Astrocyte of the cerebellum (primary cell): Measurements from ENCODE around the gene DNAH17.
A peak's percentile ranks its signal among the peaks of the same experiment; 100 is the strongest.

ENCODE experiments used
- DNase-seq: peaks from one replicate; pipeline ENCODE4 v3.0.0-alpha.2; 2011; ENCODE audit warnings: low read depth
- H3K4me3 ChIP-seq: 2 replicates; pipeline ENCODE4 v1.5.1; 2011; ENCODE audit warnings: mild to moderate bottlenecking, low read depth, low read length, moderate library complexity
- in situ Hi-C: cut with HindIII; loops from 2 replicates; pipeline ENCODE4 v1.10.0; 2017; ENCODE audit warnings: low sequenced_read_pairs
- TF ChIP-seq, protein P1 (sequence below): IDR thresholded peaks from 2 replicates; pipeline ENCODE4 v1.5.1; 2012; ENCODE audit warnings: low read length, low read depth, moderate library complexity, mild to moderate bottlenecking; ENCODE audit errors: missing control alignments

Gene DNAH17

DNA sequence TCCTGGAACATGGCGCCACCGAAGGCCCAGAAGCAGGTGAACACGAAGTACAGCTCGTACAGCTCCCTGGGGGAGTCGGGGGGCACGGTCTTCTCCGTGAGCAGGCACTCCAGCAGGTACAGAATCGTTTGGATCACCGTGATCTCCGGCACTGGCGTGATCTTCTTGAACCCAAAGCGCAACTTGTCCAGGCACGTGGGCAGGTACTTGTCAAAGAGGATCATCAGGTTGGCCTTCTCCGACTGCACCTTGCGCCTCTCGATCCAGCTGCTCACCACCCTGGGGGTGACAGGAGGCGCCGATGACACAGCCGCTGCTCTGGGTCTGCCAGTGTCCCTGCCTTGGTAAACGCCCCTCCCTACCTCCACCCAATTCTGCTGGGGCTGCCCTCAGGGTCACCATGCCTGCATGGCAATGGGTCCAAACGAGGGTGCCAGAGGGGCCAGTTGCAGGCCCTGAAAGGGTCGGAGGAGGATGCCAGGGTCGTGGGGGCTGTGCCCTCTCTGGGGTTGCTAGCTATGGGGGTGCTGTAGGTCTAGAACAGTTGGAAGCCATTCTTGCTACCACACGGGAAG, 90.9 kb downstream of the DNAH17 start:
- H3K4me3 ChIP-seq, result no peak overlapping the region
- no peak for DNase-seq
- in situ Hi-C loops, result loop anchor here (25.0 kb wide), 2 partner anchors 126 to 351 kb away; partner anchors contain the start of gene USP36
- TF ChIP-seq, protein P1, sequence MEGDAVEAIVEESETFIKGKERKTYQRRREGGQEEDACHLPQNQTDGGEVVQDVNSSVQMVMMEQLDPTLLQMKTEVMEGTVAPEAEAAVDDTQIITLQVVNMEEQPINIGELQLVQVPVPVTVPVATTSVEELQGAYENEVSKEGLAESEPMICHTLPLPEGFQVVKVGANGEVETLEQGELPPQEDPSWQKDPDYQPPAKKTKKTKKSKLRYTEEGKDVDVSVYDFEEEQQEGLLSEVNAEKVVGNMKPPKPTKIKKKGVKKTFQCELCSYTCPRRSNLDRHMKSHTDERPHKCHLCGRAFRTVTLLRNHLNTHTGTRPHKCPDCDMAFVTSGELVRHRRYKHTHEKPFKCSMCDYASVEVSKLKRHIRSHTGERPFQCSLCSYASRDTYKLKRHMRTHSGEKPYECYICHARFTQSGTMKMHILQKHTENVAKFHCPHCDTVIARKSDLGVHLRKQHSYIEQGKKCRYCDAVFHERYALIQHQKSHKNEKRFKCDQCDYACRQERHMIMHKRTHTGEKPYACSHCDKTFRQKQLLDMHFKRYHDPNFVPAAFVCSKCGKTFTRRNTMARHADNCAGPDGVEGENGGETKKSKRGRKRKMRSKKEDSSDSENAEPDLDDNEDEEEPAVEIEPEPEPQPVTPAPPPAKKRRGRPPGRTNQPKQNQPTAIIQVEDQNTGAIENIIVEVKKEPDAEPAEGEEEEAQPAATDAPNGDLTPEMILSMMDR, result no peak

DNA sequence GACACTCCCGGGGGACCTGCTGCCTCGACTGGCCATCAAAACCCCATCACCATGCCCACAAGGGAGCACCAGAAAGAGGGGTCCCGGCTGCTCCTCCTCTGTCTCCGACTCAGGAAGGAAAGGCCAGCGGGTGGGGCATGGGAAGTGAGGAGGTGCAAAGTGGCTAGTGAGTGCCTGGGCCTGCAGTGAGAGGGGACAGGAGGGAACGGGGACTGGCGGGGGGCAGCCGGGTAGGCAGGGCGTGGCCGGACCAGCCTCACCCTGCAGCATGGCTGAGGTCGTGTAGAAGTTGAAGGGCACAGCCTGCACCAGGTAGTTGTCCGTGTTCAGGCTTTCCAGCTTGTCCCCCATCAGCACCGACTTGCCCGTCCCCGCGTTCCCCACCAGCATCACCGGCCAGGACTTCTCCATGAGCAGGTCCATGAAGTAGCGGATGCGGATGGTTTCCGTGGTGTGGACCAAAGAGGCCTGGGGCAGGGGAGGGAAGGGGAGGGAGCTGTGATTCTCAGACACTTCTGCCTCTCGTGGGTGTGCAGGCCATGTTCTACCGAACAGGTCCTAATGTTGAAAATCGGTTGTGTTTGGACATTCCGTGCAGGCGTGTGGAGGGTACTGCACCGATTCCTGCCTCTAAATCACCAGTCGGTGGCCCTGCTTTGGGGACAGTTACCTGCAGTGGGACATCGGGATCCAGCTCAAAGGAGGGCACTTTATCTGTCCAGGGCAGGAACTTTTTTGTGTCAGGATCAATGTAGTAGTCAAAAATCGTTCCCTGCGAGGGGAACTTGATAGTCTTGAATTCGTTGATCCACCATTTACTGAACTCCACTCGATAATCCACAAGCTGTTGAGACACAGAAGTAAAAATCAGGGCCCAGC, 91.7 kb downstream of the DNAH17 start:
- TF ChIP-seq, protein P1, result no peak
- no peak overlapping the region for H3K4me3 ChIP-seq
- in situ Hi-C loops, result loop anchor here (25.0 kb wide), 2 partner anchors 127 to 352 kb away; partner anchors contain the start of gene USP36
- DNase-seq, result no peak

DNA sequence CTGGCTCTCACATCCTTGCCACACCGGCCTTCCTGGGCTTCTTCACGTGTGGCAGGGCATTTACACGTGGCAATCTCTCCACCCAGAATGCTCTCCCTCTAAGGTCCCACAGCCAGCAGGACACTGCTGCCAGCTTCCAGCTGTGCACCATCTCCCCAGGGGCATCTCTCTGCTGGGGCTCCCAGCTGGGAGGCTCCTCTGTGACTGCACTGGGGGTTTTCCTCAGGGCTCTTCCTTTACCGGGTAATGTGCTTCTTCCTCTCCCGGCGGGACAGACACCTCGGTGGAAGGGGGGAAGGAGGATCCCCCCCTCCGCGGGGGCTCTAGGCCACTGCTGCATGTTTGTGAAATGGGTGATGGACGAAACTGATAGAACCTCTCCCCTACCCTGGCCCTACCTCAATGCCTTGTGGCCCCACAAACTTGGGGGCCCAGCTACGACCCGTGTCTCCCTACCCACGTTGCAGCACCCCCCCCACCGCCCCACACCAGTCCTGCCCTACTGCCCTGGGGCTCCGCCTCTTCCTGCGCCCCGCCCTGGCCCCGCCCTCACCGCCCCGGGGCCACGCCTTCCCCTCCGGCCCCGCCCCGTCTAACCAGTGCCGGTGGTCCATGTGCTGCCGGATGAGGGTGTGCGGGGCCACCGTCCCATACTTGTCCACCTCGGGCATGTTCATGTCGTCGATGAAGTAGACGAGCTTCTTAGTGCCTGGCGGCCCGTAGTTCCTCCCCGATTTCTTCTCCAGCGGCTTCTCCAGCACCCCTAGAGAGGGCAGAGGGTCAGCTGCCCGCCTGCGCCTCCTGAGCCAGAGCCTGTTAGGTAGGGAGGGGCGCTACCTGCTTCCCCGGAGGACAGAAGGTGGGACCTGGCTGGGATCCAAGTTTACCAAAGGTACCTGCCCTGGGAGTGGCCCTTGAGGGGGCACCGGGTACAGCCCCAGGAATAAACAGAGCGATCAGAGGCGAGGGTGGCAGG, 92.6 kb downstream of the DNAH17 start:
- no peak for DNase-seq
- H3K4me3 ChIP-seq, result peak overlapping the region; percentile 20
- TF ChIP-seq, protein P1, result no peak
- in situ Hi-C loops, result loop anchor here (5.0 to 25.0 kb wide), 3 partner anchors 128 to 353 kb away; partner anchors contain the start of gene USP36

DNA sequence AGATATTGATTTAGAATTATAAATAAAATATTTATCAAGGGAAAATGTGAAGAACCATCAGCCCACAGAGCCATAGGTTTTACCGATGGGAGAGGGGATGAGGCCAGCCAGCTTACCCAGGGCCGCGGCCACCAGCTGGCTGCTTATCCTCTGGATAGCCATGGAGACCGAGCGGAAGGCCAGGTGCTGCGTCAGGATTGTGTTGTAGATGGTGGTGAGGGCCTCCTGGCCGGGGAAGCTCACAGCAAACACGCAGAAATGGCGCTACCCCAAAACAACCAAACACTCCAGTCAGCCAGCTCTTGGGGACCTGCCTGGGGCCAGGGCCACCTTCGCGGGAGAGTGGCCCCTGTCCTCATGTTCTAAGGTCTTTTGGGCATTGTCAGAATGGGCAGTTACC, 97.8 kb downstream of the DNAH17 start:
- TF ChIP-seq, protein P1, result no peak
- in situ Hi-C loops, result loop anchor here (25.0 kb wide), 2 partner anchors 133 to 358 kb away; partner anchors contain the start of gene USP36
- no peak for DNase-seq

DNA sequence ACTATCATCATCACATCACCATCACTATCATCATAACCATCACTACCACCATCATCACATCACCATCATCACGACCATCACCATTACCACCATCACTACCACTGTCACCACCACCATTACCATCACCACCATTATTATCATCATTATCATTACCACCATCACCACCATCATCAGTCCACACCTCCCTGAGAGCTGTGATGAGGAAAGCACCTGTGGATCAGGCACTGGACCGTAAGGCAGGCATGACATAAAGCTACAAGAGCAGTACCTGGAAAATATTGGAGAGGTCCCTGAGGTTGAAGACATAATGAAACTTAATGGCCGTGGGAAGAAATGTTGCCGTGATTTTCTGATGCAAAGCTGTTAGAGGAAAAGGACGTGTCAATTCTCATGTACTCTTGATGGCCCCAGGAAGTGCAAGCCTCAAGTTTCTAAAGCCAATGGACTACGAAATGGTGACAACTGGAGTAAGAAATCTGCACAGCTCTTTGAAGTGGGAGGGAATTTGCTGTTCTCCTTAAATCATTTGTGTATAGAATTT, 98.4 kb downstream of the DNAH17 start:
- H3K4me3 ChIP-seq, result no peak overlapping the region
- TF ChIP-seq, protein P1, result no peak
- in situ Hi-C loops, result loop anchor here (25.0 kb wide), 2 partner anchors 133 to 358 kb away; partner anchors contain the start of gene USP36
- DNase-seq, result no peak

More for the DNA sequence above, 97.8 kb downstream of the DNAH17 start:
- no peak overlapping the region for H3K4me3 ChIP-seq
